Measurements from ENCODE around the gene GPR146.
"Not testable (repeated sequence)": the region's sequence is repeated elsewhere in the genome, so short reads cannot be mapped to it uniquely, and the experiment has no call there.

Gene GPR146

DNA sequence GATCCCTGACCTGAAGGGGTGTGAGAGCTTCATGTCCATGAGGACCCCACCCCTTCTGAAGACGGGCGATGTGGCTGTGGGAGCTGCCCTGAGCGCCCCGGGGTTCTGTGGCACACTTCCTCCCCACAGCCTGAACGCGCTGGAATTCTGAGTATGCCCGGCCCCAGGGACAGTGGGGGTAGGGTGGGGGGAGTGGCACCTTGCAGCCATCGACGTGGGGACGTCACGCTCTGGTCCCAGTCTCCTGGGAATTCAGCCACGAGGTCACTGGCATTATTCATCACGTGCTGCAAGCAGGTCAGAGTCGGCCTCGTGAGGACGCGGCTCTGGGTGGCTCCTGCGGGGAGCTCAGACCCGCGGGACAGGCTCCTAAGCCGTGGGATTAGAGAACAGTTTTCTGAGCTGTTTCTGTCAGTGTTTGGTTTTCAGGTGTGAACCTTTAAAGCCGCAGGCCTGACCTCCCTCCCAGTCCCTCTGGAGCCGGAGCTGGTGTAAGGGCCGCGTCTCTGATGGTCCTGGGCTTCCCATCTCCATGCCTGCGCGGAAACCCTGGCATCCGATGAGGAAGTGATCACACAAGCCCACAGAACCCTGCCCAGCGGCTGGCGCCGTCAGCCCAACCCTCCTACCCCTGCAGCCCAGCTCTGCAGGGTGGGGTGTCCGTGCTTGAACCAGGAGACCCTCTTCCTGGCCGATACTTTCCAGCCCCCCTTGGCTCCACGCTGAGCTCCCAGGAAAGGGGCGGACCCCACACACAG is 16.1 kb downstream of the GPR146 start:
- DNase-seq = peak; percentile 69

DNA sequence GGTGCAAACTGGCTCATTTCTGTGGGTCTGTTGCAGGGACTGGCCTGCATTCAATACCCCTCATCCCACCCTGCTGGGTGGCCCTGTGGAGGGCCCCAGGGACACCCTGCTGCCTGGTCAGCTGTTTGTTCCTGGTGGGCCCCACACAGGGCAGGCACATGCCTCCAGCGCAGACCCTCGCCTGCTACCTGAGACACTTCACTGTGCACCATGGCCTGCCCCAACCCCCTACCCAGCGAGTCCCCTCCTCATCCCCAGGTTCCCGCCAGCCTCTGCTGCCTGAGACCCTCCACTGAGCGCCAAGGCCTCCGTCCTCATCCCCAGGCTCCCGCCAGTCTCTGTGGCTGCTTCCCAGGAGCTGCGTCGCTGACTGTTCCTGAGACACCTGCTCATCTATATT is 16.8 kb downstream of the GPR146 start:
- no peak for DNase-seq

DNA sequence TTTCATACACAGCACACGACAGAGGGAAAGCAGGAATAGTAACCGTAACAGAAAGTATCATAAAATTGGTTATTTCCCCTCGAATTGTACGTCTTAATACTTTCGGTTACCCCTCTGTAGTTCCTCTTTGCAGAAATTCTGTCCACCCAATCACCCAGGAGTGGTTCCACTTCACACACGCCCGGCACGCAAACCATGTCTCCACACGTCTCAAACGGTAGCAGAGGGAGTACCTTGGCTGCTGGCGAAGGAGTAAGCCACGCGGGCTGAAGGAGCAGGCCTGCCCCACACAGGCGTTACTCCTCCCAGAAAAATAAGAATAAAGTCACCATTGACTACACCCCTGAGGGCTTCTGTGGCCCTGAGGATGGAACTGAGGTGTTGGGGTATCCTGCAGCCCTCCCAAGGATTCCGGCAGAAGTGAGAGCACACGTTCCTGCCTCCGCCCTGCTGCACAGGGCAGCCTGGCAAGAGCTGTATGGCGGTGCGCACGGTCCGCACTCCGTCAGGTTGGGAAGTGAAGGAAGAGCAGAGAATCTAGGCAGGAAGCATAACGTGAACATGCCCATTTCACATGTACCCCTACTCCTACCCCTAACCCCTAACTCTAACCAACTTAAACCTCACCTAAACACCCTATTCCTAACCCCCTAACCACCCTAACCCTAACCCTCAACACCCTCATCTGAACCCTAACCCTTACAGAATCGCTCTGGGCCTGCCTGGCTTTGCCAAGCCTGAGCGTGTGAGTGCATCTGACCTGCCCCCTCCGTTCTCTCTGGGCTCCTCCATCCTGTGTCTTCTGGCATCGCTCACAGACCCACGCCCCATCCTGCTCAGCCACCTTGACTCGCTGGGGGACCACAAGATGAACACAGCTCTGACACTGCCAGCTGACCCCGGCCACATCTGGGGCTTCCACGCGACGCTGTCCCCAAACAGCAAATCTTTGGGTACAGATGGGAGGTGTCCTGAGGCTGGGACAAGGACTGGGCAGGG is 18.2 kb downstream of the GPR146 start:
- DNase-seq = no peak

DNA sequence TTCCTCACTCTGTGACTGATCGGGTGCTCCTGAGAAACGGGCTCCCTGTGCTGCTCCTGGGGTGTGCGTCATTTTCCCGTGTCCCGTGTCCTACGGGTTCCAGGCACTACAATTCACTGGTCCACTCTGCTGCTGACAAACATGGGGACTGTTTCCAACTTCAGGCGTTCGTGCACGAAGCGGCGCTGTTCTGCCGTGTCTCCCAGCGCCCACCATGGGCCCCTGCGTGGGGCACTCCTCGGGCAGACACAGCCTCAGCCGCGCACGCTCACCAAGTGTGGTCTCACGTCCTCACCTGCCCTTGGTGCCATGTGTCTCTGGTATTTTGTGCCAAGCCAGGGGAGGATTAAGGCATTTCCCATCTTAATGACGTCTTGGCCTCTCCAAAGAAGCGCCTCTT is 19.0 kb downstream of the GPR146 start:
- no peak for DNase-seq

DNA sequence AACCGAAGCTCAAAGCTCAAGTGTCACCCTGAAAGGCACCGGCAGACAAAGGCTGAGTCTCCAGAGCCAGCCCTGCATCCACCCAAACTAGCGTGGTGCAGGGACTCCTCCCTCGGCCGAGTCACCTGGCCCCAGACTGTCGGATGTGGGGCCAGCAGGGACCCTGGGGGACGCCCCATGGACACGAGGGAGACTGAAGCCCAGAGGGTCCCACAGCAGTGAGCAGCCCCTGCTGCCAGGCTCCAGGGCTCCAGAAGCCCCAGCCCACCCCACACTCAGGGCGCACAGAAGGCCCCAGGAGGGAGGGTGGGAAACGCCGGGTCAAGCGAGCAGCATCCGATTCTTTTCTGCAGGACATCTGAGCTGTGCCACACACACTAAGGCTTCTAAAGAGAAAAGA is 20.2 kb downstream of the GPR146 start:
- no peak for DNase-seq

DNA sequence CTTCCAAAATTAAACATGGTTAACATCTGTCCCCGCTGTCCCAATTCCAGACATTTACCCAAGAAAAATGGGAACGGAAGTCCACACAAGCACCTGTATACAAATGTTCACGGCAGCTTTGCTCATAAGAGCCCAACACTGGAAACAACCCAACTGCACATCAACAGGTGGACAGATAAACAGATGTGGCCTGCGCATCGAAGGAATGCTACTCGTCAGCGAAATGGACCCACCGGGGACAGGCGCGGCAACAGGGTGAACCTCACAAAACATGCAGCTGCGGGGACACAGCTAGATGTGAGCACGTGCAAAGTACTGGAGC is 20.9 kb downstream of the GPR146 start:
- no peak for DNase-seq

DNA sequence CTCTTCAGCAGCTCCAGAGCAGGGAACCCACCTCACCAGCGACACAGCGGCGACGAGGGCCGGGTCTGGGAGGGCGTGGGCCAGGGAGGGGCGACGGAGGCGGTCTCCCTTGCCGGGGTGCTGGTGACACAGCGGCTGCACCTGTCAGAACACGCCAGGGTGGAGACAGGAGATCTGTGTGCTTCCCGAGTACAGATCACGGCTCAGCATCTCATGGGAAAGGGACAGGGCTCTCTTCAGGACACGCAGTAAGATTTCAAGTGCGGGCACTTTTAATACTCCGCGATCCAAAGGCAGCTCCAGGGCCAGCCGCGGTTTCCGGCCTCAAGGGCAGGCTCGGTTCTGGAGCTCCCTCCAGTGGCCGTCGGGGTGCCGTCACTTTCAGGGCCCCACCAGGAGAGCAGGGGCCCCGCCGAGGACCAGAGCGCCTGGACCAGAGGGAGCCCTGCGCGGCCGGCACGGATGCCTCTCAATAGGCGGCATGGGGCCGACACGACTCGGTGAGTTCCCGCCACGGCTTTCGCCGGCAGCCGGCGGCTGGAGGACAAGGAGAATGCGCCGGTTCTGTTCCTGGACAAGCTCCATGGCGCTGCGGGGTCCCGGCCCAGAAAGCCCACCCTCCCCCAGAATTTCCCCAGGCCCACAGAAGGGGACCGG is 21.4 kb downstream of the GPR146 start:
- peak; percentile 90 for DNase-seq

DNA sequence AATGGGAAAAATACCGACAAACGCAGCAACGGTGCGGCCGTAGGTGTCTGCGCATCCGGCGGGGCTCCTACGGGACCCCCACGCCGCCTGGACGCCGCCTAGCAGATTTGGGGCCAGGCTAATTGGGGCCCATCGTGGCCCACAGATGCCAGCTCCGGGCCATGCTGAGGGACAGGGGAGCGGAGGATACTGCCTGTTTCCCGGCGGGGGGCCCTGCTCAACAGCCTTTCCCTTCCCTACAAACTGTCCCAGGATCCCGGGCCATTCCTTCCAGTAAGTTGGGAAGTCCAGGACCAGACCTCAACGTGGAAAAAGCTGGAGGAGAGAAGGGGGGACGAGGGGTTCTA is 21.9 kb downstream of the GPR146 start:
- no peak for DNase-seq

DNA sequence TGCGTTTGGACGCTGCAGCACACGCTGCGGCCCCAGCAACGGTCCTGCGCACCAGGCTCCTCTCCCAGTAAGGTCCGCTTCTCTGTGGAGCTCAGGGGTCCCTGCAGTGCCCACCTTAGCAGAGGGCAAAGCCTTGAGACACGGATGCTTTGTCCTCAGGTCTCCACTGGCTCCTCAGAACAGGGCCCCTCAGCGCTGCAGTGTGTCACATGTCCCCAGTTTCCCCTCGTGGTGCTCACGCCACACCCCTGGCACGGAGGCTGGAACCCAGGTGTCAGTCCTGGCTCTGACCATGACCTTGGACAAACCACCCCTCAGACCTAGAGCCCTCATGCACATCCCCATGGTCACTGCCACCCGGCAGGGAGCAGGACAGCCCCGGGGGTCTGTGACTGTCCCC is 23.7 kb downstream of the GPR146 start:
- DNase-seq = no peak

DNA sequence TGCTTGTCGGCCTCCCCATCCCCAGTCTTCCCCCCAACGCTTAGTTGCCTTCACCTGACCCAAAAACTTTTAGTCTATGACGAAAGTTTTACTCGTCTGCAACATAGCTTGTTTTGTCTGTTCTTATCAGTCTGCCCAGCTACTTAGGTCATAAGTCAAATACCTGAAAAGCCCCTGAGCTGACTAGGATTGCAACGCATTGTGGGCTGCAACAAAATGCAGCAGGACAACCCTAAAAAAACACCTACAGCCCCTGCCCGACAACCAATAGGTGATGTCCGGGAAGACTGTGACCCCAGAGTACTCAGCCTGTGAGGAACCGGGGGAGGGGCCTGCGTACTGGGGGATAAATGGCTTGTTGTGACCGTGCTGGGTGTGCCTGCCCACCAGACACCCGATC is 24.3 kb downstream of the GPR146 start:
- no peak for DNase-seq

DNA sequence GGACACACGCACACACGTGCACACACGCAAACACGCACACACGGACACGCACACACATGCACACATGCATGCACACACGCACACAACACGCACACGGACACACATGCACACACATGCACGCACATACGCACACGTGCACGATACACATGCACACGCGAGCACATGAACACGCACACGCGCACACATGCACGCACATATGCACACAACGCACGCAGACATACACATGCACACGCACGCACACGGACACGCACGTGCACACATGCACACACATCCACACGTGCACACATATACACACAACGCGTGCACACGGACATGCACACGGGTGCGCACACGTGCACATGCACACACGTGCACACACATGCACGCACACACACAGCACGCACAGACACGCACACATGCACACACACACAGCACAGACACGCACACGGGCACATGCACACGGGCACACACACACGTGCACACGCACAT is 26.2 kb downstream of the GPR146 start:
- DNase-seq = no peak

DNA sequence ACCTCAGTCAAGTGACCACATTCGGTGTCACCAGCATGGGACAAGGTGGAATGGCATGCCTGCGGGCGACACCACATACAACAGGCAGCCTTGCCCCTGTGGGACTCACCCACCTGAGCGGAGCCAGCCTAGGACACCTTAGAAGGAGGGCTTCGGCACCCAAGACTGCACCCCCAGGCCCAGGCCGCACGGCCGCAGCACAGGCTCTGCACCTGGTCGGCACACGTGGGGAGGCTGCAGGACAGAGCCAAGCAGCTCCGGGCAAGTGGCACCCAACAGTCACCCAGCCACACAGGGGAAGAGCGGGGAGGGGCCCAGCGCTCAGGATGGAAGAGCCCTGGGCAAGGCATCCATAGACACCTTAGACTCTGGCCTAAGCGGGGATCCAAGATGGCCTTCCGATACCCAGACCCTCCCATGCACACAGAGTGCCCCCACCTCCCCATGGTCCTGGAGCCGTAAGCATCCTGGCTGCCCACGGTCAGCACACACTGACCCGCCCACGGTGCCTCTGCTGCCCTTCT is 27.4 kb downstream of the GPR146 start:
- no peak for DNase-seq

DNA sequence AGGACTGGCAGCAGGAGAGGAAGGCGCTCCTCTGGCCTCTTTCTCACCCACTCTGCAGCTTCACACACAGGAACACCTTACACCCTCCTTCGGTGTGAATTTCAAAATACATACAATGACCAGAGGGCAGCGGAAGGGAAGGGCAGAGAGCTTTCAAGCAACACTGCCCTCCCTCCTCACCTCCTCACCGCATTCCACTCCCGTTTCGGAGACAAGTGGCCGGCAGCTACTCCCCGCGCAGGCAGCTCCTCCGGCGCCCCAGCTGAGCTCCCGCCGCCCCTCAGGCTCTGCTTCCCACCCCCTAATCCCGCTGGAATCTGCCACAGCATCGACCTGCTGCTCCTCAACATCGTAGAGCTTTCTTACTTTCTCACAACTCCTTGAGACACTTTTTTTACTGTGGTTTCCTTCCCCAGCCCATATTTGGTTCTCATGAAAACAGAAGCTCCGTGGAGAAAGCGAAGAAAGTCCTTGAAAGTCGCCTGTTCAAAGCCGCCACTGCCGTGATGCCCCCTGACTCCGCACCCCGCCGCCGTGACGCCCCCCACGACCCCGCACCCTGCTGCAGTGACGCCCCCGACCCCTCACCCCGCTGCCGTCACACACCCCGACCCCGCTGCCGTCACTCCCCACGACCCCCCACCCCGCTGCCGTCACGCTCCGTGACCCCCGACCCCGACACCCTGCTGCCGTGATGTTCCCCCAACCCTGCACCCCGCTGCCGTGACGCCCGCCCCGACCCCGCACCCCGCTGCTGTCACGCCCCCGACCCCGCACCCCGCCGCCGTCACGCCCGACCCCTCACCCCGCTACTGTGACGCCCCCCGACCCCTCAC is 29.0 kb downstream of the GPR146 start:
- DNase-seq = peak; percentile 60

DNA sequence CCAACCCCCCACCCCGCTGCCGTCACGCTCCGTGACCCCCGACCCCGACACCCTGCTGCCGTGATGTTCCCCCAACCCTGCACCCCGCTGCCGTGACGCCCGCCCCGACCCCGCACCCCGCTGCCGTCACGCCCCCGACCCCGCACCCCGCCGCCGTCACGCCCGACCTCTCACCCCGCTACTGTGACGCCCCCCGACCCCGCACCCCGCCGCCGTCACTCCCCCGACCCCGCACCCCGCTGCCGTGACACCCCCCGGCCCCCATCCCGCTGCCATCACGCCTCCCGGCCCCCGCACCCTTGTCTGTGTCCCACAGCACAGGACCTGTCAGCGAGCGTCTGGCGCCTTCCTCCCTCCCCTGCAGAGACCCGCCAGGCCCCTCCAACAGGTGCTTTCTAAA is 29.7 kb downstream of the GPR146 start:
- DNase-seq = not testable (repeated sequence)

DNA sequence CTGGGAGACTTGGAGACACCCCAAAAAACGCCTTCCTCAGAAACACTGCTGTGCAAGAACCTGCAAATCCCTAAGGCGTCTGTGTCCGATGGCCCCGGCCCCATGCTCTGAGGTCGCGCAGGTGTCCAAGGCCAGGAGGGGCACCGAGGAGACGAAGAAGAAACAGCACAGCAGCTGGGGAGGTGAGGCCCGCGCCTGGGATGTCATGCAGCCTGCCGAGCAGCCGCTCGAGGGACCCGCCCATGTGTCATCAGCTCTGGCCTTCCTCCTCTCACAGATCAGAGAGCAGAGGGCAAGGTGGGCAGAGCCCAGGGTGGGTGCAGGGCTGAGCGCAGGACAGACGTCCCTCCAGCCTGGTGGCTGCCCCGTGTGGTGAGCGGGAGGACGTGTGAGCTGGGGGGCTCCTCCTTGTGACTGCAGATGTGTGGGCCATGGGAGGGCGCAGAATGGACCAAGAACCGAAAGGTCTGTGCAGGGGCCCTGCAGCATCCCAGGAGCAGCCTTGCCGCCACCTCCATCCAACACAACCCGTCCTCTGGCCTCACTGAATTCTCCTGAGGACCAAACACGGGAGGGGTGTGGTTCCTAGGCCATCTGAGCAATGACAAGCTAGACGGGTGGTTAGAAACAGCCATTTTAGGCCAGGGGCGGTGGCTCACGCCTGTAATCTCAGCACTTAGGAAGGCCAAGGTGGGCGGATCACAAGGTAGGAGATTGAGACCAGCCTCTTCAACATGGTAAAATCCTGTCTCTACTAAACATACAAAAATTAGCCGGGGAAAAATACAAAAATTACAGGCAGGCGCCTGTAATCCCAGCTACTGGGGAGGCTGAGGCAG is 30.5 kb downstream of the GPR146 start:
- no peak for DNase-seq

DNA sequence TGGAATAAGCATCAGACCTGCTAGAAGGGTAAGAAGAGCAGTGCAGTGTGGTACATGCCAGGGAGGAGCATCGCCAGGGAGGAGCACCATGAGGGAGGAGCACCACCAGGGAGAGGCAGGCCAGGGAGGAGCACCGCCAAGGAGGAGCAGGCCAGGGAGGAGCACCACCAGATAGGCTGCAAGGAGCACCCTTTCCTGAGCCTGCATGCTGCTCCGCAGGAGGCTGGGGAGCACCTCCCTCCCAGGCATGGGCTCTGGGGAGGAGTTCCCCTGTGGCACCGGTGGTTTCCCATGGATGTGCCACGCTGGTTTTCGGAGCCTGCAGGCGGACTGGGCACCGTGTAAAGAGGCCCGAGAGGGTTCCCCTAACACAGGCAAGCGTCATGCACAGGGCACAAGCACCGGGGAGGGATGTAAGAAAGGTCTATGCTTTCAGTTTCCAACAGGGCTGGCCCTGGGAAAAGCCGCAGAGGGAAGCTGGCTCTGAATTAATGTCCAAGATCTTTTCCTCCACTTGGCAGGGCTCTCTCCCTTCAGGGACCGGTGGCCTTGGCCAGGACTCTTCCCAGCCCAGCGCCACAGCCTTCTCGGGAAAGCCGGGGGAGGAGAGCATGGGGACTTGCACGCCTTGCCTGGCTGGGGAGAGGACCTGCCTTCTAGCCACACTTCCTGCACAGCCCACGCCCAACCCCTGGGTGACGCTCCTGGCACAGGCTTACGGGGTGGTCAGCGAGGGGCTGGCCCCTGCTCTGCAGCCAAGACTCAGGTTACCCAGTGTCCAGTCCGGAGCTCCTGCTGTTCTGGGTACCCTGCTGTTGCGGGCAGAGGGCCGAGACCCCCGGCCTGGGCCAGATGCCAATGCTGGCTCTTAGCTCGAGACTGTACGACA is 32.1 kb downstream of the GPR146 start:
- DNase-seq = no peak

DNA sequence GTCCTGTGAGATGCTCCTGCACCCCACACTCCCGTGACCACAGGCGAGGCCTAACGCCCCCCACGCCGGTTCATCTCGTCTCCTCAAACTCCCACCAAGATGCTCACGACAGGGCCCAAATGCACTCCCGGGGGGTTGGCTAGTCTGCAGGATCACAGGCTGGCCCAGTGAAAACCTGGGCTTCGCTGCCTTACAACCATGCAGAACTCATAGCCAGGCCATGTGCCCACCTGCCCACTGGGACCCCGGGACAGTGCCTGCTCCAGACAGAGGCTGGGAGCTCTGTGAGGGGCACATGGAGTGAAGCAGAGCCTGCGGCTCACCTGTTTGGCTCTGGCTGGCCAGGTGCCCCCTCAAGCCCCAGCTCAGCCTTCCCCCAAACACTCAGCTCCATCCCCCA is 34.2 kb downstream of the GPR146 start:
- no peak for DNase-seq

DNA sequence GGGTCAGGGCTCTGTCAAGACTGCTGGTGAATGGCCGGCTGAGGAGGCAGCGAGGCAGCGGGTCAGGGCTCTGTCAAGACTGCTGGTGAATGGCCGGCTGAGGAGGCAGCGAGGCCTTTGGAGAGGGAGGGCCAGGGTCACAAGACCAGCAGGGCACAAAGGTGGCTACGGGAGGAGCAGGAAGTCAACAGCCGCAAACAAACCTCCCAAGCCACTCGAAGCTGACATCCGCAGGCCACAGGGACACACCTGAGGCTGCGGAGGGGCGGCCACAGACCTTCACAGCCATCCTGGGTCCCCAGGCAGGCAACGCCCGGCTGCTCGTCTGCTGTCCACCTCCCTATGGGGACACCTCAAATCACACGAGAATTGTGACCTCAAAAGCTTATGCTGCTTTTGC is 34.6 kb downstream of the GPR146 start:
- DNase-seq = no peak

DNA sequence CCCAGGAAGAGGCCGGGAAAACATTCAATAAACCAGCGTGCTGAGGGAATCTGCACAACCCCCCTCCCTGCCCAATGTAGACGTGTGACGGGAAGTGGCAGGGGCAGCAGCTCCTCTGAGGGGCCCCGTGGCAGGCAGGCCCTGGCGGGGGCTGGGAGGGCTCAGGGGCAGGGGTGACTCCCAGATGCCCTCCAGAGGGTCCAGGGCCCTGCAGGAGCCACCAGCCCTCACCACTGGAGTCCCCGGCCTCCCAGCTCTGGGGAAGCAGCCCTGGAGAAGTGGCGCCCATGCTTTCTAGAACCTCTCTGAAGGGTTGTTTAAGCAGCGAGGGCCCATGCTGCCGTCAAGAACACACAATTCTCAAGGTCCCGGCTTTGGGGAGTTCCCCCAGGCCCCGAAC is 35.2 kb downstream of the GPR146 start:
- DNase-seq = no peak

DNA sequence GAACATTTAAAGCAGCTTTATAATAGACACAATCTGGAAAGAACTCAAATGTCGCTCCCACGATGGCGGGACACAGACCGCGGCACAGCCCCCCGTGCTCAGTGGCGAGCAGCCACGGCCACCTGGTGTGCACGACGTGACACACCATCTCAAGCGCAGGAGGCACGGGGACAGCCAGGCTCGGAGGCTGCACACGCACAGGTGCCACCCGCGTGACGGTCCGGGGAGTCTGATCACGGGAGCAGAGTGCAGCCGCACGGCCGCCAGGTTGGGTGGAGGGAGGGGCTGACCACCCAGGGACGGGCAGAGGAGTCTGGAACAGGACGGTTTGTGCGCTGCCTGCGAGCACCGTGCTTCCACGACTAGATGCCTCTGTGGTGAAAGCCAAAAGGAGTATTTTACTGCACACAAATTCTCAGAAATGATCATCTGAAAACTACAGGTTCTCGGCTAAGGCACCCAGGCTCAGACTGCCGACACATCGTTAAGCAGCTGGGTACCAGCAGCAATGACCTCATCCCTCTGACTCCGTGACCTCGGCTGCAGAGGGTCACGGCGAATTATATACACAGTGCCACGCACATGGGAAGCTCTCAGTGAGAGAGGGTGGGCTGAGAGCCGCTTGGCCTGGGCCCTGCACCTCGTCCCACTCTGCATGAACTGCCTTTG is 36.0 kb downstream of the GPR146 start:
- no peak for DNase-seq
